Panc1 (cell line): ENCODE measurements around the gene TSPAN15. TPM values are rescaled to one million over a fixed set of nuclear protein-coding genes. Genes with fewer than 3 reads are reported as not detected.

Experiments
- ATAC-seq: fragments of 200-7000 bp; cut with Tn5 transposase; 2 replicates; pipeline ENCODE4 v1.9.1; 2020; ENCODE audit warnings: mild to moderate bottlenecking, moderate library complexity
- BruUV-seq: library from RNA; stranded (reverse); fragments of 400-500 nt; replicated peaks from 2 replicates; lab custom pipeline; 2021; lab: Mats Ljungman, UMichigan
- CTCF ChIA-PET: fragments of 300-600 bp; sonication (Branson Sonifier 250); formaldehyde crosslinking; loops from one replicate; lab custom pipeline; 2022; ENCODE audit warnings: antibody characterized with exemption; lab: Charles Lee
- POLR2A ChIA-PET: fragments of 300-600 bp; sonication (Branson Sonifier 250); formaldehyde crosslinking; loops from one replicate; lab custom pipeline; 2022; ENCODE audit warnings: antibody characterized with exemption; lab: Charles Lee
- DNase-seq: peaks from one replicate; pipeline ENCODE4 v3.0.0-alpha.2; 2010; ENCODE audit warnings: low read depth, low spot score
- H3K27ac ChIP-seq: 2 replicates; pipeline ENCODE4 v1.5.1; 2011; ENCODE audit warnings: mild to moderate bottlenecking, low read length, inconsistent platforms
- H3K27me3 ChIP-seq: fragments of 200-500 bp; sonication (Bioruptor generic); 2 replicates; pipeline ENCODE4 v1.6.0; 2014; ENCODE audit warnings: low read length, inconsistent platforms; ENCODE audit not compliant: control insufficient read depth, insufficient read depth
- H3K36me3 ChIP-seq: fragments of 200-500 bp; sonication (Bioruptor generic); 2 replicates; pipeline ENCODE4 v1.5.1; 2014; ENCODE audit warnings: inconsistent platforms, mild to moderate bottlenecking, low read length, moderate library complexity; ENCODE audit not compliant: control insufficient read depth, insufficient read depth
- H3K4me1 ChIP-seq: 2 replicates; pipeline ENCODE4 v1.5.1; 2011; ENCODE audit warnings: inconsistent platforms, mild to moderate bottlenecking, low read length, moderate library complexity; ENCODE audit not compliant: control insufficient read depth, insufficient read depth
- H3K4me3 ChIP-seq, 2 experiments: 2 replicates each; pipeline ENCODE4 v1.5.1; 2011 to 2012; ENCODE audit warnings: low read depth in 2 of 2, low read length in 2 of 2, mild to moderate bottlenecking in 2 of 2, inconsistent platforms in 1 of 2, moderate library complexity in 1 of 2
- H3K9me3 ChIP-seq: fragments of 200-500 bp; sonication (Bioruptor generic); 2 replicates; pipeline ENCODE4 v1.5.1; 2014; ENCODE audit warnings: low read depth, mild to moderate bottlenecking, inconsistent platforms, low read length, moderate library complexity; ENCODE audit not compliant: control insufficient read depth, insufficient read depth
- POLR2AphosphoS5 ChIP-seq: IDR thresholded peaks from 2 replicates; pipeline ENCODE4 v1.6.1; 2012; ENCODE audit warnings: mild to moderate bottlenecking, low read depth, low read length, moderate library complexity
- REST ChIP-seq, 2 experiments: IDR thresholded peaks; 2 replicates each; pipeline ENCODE4 v1.6.1; 2011 to 2012; ENCODE audit warnings: low read depth in 2 of 2, control low read depth in 1 of 2, low read length in 1 of 2, mild to moderate bottlenecking in 1 of 2, moderate library complexity in 1 of 2; ENCODE audit not compliant: insufficient read depth in 1 of 2
- SIN3A ChIP-seq: IDR thresholded peaks from 2 replicates; pipeline ENCODE4 v1.6.1; 2012; ENCODE audit warnings: low read depth, mild to moderate bottlenecking, low read length, moderate library complexity, borderline replicate concordance; ENCODE audit not compliant: insufficient read depth
- TCF7L2 ChIP-seq: IDR thresholded peaks from 2 replicates; pipeline ENCODE4 v1.6.1; 2011; ENCODE audit warnings: mild to moderate bottlenecking, low read depth, low read length, inconsistent platforms
- in situ Hi-C: cut with HindIII; loops from 2 replicates; pipeline ENCODE4 v1.10.0; 2016; ENCODE audit warnings: low sequenced_read_pairs, low pct_unique_long_range_greater_than_20kb
- intact Hi-C: fragments of 100-400 bp; cut with micrococcal nuclease; formaldehyde crosslinking; loops from one replicate; pipeline ENCODE4 v1.10.0; 2022; ENCODE audit not compliant: unreplicated experiment
- total RNA-seq: library from RNA; stranded (reverse); gene quantifications from one replicate; pipeline ENCODE4 v1.2.1, GENCODE V29; 2021; ENCODE audit not compliant: unreplicated experiment
- TF ChIP-seq, protein P1 (sequence below): fragments of 450-650 bp; IDR thresholded peaks from 2 replicates; pipeline ENCODE4 v1.5.1; 2017; ENCODE audit warnings: mild to moderate bottlenecking

The TSPAN15 gene
- total RNA-seq, 1 experiment from 2014 or later, result 199 TPM

GRCh38 chr10:69405221-69405620 is 46.0 kb upstream of the TSPAN15 start:
- in situ Hi-C loops (no loop called here), intact Hi-C loops (loop anchor here (5.0 kb wide), 1 partner anchor 232 kb away; no protein-coding TSS in a partner anchor)
- Histone ChIP-seq H3K27me3 (no peaks in the 10 kb centered on the region), H3K27ac (no peak overlapping the region), H3K9me3 (no peaks in the 10 kb centered on the region), H3K4me3 (no peak overlapping the region), H3K4me1 (peaks cover 17% of the 10 kb centered on the region; the same call in 1 of the 2 replicates), H3K36me3 (no peaks in the 10 kb centered on the region)
- ChIA-PET POLR2A (no interaction called here), CTCF (no interaction called here)
- no TSS peak for BruUV-seq
- no peak for TF ChIP-seq POLR2AphosphoS5
- TF ChIP-seq, protein P1, sequence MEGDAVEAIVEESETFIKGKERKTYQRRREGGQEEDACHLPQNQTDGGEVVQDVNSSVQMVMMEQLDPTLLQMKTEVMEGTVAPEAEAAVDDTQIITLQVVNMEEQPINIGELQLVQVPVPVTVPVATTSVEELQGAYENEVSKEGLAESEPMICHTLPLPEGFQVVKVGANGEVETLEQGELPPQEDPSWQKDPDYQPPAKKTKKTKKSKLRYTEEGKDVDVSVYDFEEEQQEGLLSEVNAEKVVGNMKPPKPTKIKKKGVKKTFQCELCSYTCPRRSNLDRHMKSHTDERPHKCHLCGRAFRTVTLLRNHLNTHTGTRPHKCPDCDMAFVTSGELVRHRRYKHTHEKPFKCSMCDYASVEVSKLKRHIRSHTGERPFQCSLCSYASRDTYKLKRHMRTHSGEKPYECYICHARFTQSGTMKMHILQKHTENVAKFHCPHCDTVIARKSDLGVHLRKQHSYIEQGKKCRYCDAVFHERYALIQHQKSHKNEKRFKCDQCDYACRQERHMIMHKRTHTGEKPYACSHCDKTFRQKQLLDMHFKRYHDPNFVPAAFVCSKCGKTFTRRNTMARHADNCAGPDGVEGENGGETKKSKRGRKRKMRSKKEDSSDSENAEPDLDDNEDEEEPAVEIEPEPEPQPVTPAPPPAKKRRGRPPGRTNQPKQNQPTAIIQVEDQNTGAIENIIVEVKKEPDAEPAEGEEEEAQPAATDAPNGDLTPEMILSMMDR, result no peak
- no peak for TF ChIP-seq SIN3A
- ATAC-seq (no peak), DNase-seq (no peak)

- no TSS peak for BruUV-seq
- Histone ChIP-seq H3K27me3 (no peaks in the 10 kb centered on the region), H3K27ac (no peak overlapping the region), H3K4me3 (no peak overlapping the region), H3K9me3 (no peaks in the 10 kb centered on the region), H3K36me3 (no peaks in the 10 kb centered on the region), H3K4me1 (peaks cover 17% of the 10 kb centered on the region; the same call in 1 of the 2 replicates)
- in situ Hi-C loops (no loop called here), intact Hi-C loops (loop anchor here (5.0 kb wide), 1 partner anchor 231 kb away; no protein-coding TSS in a partner anchor)
- ATAC-seq, result no peak
- no peak for DNase-seq
- TF ChIP-seq POLR2AphosphoS5 (no peak), REST (IDR thresholded peaks at IDR 0.05; ENCODE audit: insufficient read depth in 1 of 2, low read depth in 2 of 2, low read length in 1 of 2) (no peak), TCF7L2 (no peak), SIN3A (no peak)
- TF ChIP-seq, protein P1, result no peak
- ChIA-PET CTCF (interaction anchor here (0.7 to 2.8 kb wide), 2 partner anchors 103 to 230 kb away, joined by 4 to 18 read pairs; no protein-coding TSS in a partner anchor), POLR2A (no interaction called here)
Measured at GRCh38 chr10:69406302-69406811, 44.9 kb upstream of the TSPAN15 start.
